GM23338 (cell line): ENCODE data around the gene TTC3.

Experiments
- CREB1 ChIP-seq: fragments of 250-450 bp; sonication (Bioruptor Pico); IDR thresholded peaks from 2 replicates; pipeline ENCODE4 v1.5.0; 2020; ENCODE audit warnings: low read depth, mild to moderate bottlenecking, moderate library complexity
- CTCF ChIP-seq, 2 experiments: fragments of 200-600 bp in 1 of 2; sonication (generic) in 1 of 2; conservative IDR thresholded peaks; 2 replicates each; pipeline versions ENCODE4 v1.5.1 to v1.6.1; 2016 to 2017; ENCODE audit warnings: antibody characterized with exemption in 2 of 2, low read depth in 2 of 2, mild to moderate bottlenecking in 2 of 2, moderate library complexity in 1 of 2
- EZH2 ChIP-seq: fragments of 200-600 bp; sonication (generic); IDR thresholded peaks from one replicate; pipeline ENCODE4 v1.8.0; 2017; ENCODE audit warnings: antibody characterized with exemption, mild to moderate bottlenecking, low read depth; ENCODE audit not compliant: unreplicated experiment
- EZH2phosphoT487 ChIP-seq: fragments of 200-600 bp; sonication (generic); IDR thresholded peaks from one replicate; pipeline ENCODE4 v1.8.1; 2018; ENCODE audit warnings: antibody characterized with exemption; ENCODE audit not compliant: unreplicated experiment
- JUNB ChIP-seq: IDR thresholded peaks from one replicate; pipeline ENCODE4 v1.6.1; 2016; ENCODE audit warnings: antibody characterized with exemption; ENCODE audit not compliant: unreplicated experiment
- POLR2AphosphoS5 ChIP-seq: IDR thresholded peaks from 2 replicates; pipeline ENCODE4 v1.6.1; 2016; ENCODE audit warnings: antibody characterized with exemption, low read depth
- ZNF114 ChIP-seq: fragments of 250-450 bp; sonication (Bioruptor Pico); IDR thresholded peaks from 2 replicates; pipeline ENCODE4 v1.5.0; 2020; ENCODE audit warnings: mild to moderate bottlenecking, moderate library complexity
- TF ChIP-seq, protein P1 (sequence below): IDR thresholded peaks from one replicate; pipeline ENCODE4 v1.6.1; 2018; ENCODE audit warnings: antibody characterized with exemption; ENCODE audit not compliant: unreplicated experiment
- TF ChIP-seq, protein P2 (sequence below): IDR thresholded peaks from 2 replicates; pipeline ENCODE4 v1.6.1; 2016; ENCODE audit warnings: antibody characterized with exemption

DNA sequence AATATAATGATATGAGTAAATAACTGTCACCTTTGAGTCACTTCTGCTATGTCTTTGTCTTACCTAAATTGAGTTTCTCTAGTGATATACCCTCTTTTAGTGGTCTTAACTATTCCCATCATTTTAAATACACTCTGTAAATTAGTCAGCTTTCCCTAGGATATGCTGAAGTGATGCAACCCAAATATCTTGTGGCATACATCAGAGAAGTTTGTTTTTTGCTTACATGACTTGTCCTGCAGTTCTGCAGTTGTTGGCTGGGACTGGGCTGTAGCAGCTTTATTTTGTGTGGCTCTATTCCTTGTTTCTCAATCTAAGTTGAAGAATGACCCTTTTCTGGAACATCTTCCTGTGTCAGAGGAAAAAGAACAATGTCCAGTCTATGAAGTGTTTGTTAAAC is 76.4 kb downstream of the TTC3 start:
- no peak for TF ChIP-seq CTCF (conservative IDR thresholded peaks at IDR 0.05; ENCODE audit: low read depth in 2 of 2)
- no peak for TF ChIP-seq EZH2
- TF ChIP-seq, protein P1, sequence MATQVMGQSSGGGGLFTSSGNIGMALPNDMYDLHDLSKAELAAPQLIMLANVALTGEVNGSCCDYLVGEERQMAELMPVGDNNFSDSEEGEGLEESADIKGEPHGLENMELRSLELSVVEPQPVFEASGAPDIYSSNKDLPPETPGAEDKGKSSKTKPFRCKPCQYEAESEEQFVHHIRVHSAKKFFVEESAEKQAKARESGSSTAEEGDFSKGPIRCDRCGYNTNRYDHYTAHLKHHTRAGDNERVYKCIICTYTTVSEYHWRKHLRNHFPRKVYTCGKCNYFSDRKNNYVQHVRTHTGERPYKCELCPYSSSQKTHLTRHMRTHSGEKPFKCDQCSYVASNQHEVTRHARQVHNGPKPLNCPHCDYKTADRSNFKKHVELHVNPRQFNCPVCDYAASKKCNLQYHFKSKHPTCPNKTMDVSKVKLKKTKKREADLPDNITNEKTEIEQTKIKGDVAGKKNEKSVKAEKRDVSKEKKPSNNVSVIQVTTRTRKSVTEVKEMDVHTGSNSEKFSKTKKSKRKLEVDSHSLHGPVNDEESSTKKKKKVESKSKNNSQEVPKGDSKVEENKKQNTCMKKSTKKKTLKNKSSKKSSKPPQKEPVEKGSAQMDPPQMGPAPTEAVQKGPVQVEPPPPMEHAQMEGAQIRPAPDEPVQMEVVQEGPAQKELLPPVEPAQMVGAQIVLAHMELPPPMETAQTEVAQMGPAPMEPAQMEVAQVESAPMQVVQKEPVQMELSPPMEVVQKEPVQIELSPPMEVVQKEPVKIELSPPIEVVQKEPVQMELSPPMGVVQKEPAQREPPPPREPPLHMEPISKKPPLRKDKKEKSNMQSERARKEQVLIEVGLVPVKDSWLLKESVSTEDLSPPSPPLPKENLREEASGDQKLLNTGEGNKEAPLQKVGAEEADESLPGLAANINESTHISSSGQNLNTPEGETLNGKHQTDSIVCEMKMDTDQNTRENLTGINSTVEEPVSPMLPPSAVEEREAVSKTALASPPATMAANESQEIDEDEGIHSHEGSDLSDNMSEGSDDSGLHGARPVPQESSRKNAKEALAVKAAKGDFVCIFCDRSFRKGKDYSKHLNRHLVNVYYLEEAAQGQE: no peak
- no peak for TF ChIP-seq POLR2AphosphoS5
- no peak for TF ChIP-seq EZH2phosphoT487
- no peak for TF ChIP-seq JUNB
- TF ChIP-seq ZNF114 (CRISPR knock-in tag): no peak
- no peak for TF ChIP-seq CREB1 (CRISPR knock-in tag)
- TF ChIP-seq, protein P2, sequence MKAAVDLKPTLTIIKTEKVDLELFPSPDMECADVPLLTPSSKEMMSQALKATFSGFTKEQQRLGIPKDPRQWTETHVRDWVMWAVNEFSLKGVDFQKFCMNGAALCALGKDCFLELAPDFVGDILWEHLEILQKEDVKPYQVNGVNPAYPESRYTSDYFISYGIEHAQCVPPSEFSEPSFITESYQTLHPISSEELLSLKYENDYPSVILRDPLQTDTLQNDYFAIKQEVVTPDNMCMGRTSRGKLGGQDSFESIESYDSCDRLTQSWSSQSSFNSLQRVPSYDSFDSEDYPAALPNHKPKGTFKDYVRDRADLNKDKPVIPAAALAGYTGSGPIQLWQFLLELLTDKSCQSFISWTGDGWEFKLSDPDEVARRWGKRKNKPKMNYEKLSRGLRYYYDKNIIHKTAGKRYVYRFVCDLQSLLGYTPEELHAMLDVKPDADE: no peak
